ENCODE results near the gene ULK1.
A peak's percentile ranks its signal among the peaks of the same experiment; 100 is the strongest.

ULK1 gene

DNA sequence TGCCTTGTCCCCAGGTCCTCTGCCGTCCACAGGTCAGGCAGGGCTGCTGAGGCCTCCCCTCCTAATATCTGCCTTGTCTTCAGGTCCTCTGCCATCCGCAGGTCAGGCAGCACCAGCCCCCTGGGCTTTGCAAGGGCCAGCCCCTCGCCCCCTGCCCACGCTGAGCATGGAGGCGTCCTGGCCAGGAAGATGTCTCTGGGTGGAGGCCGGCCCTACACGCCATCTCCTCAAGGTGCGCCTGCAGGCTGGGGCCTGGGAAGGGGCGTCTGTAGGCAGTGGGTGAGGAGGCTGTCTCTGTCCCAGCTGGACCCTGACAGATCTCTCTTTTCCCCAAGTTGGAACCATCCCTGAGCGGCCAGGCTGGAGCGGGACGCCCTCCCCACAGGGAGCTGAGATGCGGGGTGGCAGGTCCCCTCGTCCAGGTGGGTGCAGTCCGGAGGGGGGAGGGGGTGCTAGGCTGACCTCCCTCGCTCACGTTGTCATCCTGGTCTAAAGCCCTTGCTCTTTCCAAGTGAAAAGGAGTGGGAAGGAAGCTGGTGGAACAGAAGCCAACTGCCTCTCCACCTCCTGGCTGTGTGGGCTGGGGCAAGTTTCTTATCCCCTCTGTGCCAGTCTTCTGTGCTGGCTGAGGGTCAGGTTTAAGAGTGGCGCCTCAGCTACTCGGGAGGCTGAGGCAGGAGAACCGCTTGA, 20.7 kb downstream of the ULK1 start:
- ATAC-seq (ENCODE audit: low read depth) (no peak), DNase-seq (ENCODE audit: low spot score) (no peak)
- Histone ChIP-seq H3K27ac (ENCODE audit: poor library complexity, severe bottlenecking) (no peak overlapping the region), H3K4me1 (ENCODE audit: insufficient read depth, poor library complexity, severe bottlenecking) (peaks cover 5% of the 10 kb centered on the region), H3K4me3 (ENCODE audit: severe bottlenecking) (no peak overlapping the region), H3K36me3 (ENCODE audit: low read depth) (peaks cover 27% of the 10 kb centered on the region), H3K27me3 (ENCODE audit: insufficient read depth, poor library complexity, severe bottlenecking) (no peaks in the 10 kb centered on the region), H3K9me3 (ENCODE audit: severe bottlenecking) (no peaks in the 10 kb centered on the region)
- TF ChIP-seq, protein P1, sequence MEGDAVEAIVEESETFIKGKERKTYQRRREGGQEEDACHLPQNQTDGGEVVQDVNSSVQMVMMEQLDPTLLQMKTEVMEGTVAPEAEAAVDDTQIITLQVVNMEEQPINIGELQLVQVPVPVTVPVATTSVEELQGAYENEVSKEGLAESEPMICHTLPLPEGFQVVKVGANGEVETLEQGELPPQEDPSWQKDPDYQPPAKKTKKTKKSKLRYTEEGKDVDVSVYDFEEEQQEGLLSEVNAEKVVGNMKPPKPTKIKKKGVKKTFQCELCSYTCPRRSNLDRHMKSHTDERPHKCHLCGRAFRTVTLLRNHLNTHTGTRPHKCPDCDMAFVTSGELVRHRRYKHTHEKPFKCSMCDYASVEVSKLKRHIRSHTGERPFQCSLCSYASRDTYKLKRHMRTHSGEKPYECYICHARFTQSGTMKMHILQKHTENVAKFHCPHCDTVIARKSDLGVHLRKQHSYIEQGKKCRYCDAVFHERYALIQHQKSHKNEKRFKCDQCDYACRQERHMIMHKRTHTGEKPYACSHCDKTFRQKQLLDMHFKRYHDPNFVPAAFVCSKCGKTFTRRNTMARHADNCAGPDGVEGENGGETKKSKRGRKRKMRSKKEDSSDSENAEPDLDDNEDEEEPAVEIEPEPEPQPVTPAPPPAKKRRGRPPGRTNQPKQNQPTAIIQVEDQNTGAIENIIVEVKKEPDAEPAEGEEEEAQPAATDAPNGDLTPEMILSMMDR (IDR thresholded peaks at IDR 0.05; ENCODE audit: poor library complexity, severe bottlenecking): no peak

DNA sequence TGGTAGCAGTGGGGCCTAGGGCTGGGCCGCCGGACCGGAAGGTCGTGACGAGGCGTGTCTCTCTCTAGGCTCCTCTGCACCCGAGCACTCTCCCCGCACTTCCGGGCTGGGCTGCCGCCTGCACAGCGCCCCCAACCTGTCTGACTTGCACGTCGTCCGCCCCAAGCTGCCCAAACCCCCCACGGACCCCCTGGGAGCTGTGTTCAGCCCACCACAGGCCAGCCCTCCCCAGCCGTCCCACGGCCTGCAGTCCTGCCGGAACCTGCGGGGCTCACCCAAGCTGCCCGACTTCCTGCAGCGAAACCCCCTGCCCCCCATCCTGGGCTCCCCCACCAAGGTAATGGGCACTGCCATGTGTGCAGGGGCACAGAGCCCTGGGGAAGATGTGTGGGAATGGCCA, 21.4 kb downstream of the ULK1 start:
- Histone ChIP-seq H3K27ac (ENCODE audit: poor library complexity, severe bottlenecking) (no peak overlapping the region), H3K4me1 (ENCODE audit: insufficient read depth, poor library complexity, severe bottlenecking) (peaks cover 5% of the 10 kb centered on the region), H3K9me3 (ENCODE audit: severe bottlenecking) (no peaks in the 10 kb centered on the region), H3K4me3 (ENCODE audit: severe bottlenecking) (no peak overlapping the region), H3K36me3 (ENCODE audit: low read depth) (peaks cover 27% of the 10 kb centered on the region), H3K27me3 (ENCODE audit: insufficient read depth, poor library complexity, severe bottlenecking) (no peaks in the 10 kb centered on the region)
- ATAC-seq (ENCODE audit: low read depth): no peak
- DNase-seq (ENCODE audit: low spot score): no peak
- TF ChIP-seq, protein P1 (IDR thresholded peaks at IDR 0.05; ENCODE audit: poor library complexity, severe bottlenecking): no peak

DNA sequence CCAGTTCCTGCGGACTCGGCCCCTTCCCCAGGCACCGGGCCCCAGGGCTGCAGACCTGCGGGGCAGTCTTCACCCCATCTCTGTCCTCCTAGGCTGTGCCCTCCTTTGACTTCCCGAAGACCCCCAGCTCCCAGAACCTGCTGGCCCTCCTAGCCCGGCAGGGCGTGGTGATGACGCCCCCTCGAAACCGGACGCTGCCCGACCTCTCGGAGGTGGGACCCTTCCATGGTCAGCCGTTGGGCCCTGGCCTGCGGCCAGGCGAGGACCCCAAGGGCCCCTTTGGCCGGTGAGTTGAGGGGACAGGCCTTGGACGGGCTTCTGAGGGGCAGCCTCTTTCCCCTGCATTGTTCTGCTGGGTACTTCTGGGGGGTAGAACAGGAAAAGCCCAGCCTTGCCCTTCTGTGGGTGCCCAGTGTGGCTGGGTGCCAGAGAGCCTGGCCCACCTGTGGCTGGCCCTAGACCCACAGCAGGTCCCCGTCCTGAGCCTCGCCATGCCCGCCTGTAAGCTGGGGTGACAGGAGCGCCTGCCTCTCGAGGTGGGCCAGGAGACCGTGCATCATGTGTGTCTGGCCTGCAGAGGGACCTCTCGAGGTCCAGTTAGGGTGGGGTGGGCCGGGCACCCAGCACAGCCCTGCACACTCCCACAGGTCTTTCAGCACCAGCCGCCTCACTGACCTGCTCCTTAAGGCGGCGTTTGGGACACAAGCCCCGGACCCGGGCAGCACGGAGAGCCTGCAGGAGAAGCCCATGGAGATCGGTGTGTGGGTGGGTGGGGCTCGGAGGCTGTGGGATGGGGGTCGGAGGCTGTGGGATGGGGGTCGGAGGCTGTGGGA, 22.1 kb downstream of the ULK1 start:
- DNase-seq (ENCODE audit: low spot score) (no peak), ATAC-seq (ENCODE audit: low read depth) (no peak)
- TF ChIP-seq, protein P1 (IDR thresholded peaks at IDR 0.05; ENCODE audit: poor library complexity, severe bottlenecking): no peak
- H3K9me3 ChIP-seq (ENCODE audit: severe bottlenecking): no peaks in the 10 kb centered on the region
- H3K27ac ChIP-seq (ENCODE audit: poor library complexity, severe bottlenecking): no peak overlapping the region
- H3K4me1 ChIP-seq (ENCODE audit: insufficient read depth, poor library complexity, severe bottlenecking): peaks cover 5% of the 10 kb centered on the region
- H3K4me3 ChIP-seq (ENCODE audit: severe bottlenecking): no peak overlapping the region
- H3K36me3 ChIP-seq (ENCODE audit: low read depth): peaks cover 24% of the 10 kb centered on the region
- no peaks in the 10 kb centered on the region for H3K27me3 ChIP-seq (ENCODE audit: insufficient read depth, poor library complexity, severe bottlenecking)

DNA sequence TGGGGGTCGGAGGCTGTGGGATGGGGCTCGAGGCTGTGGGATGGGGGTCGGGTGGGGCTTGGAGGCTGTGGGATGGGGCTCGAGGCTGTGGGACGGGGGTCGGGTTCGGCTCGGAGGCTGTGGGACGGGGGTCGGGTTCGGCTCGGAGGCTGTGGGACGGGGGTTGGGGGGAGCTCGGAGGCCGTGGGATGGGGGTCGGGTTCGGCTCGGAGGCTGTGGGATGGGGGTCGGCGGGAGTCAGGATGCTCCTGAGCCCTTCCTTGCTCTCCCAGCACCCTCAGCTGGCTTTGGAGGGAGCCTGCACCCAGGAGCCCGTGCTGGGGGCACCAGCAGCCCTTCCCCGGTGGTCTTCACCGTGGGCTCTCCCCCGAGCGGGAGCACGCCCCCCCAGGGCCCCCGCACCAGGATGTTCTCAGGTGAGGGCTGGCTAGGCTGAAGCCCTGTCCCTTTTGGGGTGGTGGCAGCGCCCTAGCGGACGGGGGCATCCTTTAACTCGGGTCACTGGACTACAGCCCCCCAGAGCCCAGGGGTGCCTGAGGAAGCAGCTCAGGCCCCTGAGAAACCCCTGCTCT, 22.8 kb downstream of the ULK1 start:
- TF ChIP-seq, protein P1 (IDR thresholded peaks at IDR 0.05; ENCODE audit: poor library complexity, severe bottlenecking): no peak
- peak; percentile 99 for DNase-seq (ENCODE audit: low spot score)
- Histone ChIP-seq H3K4me3 (ENCODE audit: severe bottlenecking) (no peak overlapping the region), H3K36me3 (ENCODE audit: low read depth) (peaks cover 19% of the 10 kb centered on the region), H3K9me3 (ENCODE audit: severe bottlenecking) (no peaks in the 10 kb centered on the region), H3K27me3 (ENCODE audit: insufficient read depth, poor library complexity, severe bottlenecking) (no peaks in the 10 kb centered on the region), H3K4me1 (ENCODE audit: insufficient read depth, poor library complexity, severe bottlenecking) (peaks cover 5% of the 10 kb centered on the region), H3K27ac (ENCODE audit: poor library complexity, severe bottlenecking) (no peak overlapping the region)
- ATAC-seq (ENCODE audit: low read depth): no peak
